Epithelial cell of proximal tubule (primary cell): ENCODE data around the gene NUAK1. TPM values are rescaled to one million over a fixed set of nuclear protein-coding genes. Genes with fewer than 3 reads are reported as not detected.

ENCODE experiments used
- DNase-seq: peaks from one replicate; pipeline ENCODE4 v3.0.0-alpha.2; 2011; ENCODE audit warnings: low read depth
- H3K4me3 ChIP-seq: 2 replicates; pipeline ENCODE4 v1.5.1; 2011; ENCODE audit warnings: low read depth, mild to moderate bottlenecking, low read length
- CTCF ChIP-seq: conservative IDR thresholded peaks from 2 replicates; pipeline ENCODE4 v1.5.1; 2012; ENCODE audit warnings: low read depth, mild to moderate bottlenecking, low read length
- total RNA-seq: library from RNA; depleted of rRNA; stranded (reverse); fragments of >200 nt; gene quantifications from 2 replicates; pipeline ENCODE4 v1.2.3, GENCODE V29; 2015

The NUAK1 gene
- total RNA-seq, 1 donor from 2014 or later = 34.5 TPM

DNA sequence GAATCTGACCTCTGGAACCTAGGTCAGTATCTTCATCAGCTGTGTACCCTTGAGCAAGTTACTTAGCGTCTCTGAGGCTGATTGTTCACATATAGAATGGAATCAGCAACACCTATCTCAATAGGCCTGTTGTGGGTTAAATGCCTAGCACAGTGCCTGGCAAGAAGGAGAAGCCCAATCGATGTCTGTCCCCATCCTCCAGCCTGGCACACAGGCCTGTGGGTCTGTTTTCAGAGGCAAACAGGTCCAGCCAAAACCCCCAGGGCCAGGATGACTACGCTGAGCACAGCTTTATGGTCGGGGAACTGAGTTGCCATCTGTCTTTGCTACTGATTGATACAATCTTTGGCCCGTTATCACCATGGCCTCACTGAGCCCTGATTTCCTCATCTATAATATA lies 89.2 kb downstream of the NUAK1 start:
- no peak for TF ChIP-seq CTCF
- no peak overlapping the region for H3K4me3 ChIP-seq
- no peak for DNase-seq

DNA sequence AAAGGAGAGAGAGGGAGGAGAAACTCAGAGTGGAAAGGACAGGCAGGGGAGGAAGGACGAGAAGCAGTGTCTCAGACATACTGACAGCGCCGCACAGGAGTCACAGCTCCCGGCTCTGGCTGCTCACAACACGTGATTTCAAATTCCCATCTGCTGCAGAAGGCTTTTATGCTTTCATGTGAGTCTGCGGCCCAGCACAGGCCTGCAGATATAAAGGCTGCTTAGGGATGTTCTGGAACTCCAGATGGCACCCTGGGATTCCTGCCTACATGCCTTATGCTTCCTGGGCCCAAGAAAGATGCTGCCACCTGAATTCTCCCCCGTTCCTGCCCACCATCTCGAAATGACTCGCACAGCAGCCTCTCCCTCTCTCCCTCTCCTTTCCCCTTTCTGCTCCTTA lies 89.6 kb downstream of the NUAK1 start:
- no peak for TF ChIP-seq CTCF
- DNase-seq = no peak
- no peak overlapping the region for H3K4me3 ChIP-seq

DNA sequence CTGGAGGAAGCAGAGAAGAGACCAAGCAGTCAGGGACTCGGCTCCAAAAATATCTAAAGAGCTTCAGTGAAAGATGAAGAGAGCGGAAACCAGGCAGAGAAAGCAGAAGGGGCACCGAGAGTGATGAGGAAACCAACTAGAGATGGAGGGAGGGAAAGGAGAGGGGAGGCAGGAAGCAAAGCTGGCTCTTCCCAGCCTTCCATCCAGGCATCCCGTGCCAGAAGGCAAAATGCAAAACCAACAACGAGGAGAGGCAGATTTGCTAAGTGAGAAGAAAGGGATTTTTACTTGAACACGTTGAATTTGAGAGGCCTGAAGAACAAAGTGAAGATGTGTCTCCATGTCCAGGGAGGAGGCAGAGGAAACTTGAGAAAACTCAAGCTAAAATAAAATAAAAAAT lies 90.1 kb downstream of the NUAK1 start:
- no peak overlapping the region for H3K4me3 ChIP-seq
- DNase-seq = no peak
- TF ChIP-seq CTCF = no peak

GRCh38 chr12:106048016-106048415 lies 90.7 kb downstream of the NUAK1 start:
- no peak overlapping the region for H3K4me3 ChIP-seq
- no peak for TF ChIP-seq CTCF
- DNase-seq = no peak

DNA sequence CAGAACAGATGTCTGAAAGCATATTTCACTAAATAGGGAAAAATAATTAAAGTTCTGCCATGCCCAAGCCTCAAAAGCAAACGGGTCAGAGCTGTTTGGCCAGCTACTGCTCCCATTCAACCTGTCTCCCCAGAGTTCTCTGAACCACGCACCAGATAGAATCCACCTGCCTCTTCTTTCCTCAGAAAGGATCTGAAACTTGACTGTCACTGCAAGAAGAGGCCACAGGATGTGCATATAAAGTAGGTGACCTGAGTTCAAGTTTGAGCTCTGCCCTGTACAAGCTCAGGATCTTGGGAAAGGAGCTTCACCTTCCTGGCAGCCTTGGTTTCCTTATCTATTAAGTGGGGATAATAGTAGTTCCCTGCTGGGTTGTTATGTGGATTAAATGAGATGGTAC lies 91.8 kb downstream of the NUAK1 start:
- TF ChIP-seq CTCF = no peak
- no peak overlapping the region for H3K4me3 ChIP-seq
- DNase-seq = no peak

GRCh38 chr12:106046301-106046846 lies 92.4 kb downstream of the NUAK1 start:
- no peak for DNase-seq
- no peak overlapping the region for H3K4me3 ChIP-seq
- no peak for TF ChIP-seq CTCF

DNA sequence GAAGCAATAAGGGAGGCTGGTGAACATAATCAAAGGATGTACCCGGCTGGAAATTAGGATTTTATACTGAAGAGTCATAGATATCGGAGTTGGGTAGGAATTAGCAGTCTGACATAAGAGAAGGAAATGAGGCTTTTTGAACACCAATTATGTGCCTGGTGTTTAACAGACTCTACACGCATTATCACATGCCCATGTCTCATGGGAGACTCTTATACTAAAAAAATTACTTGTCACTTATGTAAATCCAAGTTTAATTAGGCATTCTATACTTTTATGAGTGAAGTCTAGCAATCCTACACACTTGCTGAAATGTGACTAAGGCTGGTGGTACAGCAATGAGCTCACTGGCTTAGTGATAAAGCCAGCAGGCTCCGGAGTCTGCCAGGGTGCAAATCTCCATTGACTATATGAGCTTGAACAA lies 93.5 kb downstream of the NUAK1 start:
- TF ChIP-seq CTCF = no peak
- H3K4me3 ChIP-seq = no peak overlapping the region
- no peak for DNase-seq
